Gastroesophageal sphincter (tissue), 3 donors: ENCODE measurements around the gene MRFAP1.

Source experiments
- CTCF ChIP-seq, 4 experiments: fragments of 200-600 bp in 2 of 4; fragments of 450-650 bp in 2 of 4; sonication (generic) in 1 of 4; IDR thresholded peaks; one replicate each; pipeline ENCODE4 v1.5.1; 2017 to 2019; ENCODE audit warnings: antibody characterized with exemption in 4 of 4, mild to moderate bottlenecking in 2 of 4, moderate library complexity in 2 of 4
- POLR2A ChIP-seq, 2 donors: fragments of 450-650 bp; IDR thresholded peaks; one replicate each; pipeline ENCODE4 v1.6.1; 2017; ENCODE audit warnings: antibody characterized with exemption in 2 of 2, mild to moderate bottlenecking in 2 of 2, moderate library complexity in 1 of 2
- POLR2AphosphoS5 ChIP-seq: sonication (generic); formaldehyde crosslinking; IDR thresholded peaks from one replicate; pipeline ENCODE4 v1.6.1; 2017; ENCODE audit warnings: antibody characterized with exemption

- no peak for TF ChIP-seq POLR2AphosphoS5
- TF ChIP-seq CTCF (IDR thresholded peaks at IDR 0.05), result no peak
- no peak for TF ChIP-seq POLR2A (IDR thresholded peaks at IDR 0.05)
Measured at GRCh38 chr4:6591313-6591712, 49.2 kb upstream of the MRFAP1 start.
